Mesenchymal stem cell (in vitro differentiated cells and primary cell): ENCODE data around the gene PKNOX1.
"Not testable (repeated sequence)": the region's sequence is repeated elsewhere in the genome, so short reads cannot be mapped to it uniquely, and the experiment has no call there.

Experiments
- DNase-seq: peaks from one replicate; pipeline ENCODE4 v3.0.0-alpha.2; 2013
- H2AFZ ChIP-seq: one replicate; pipeline ENCODE4 v1.6.1; 2013; ENCODE audit warnings: low read depth, mild to moderate bottlenecking, control low read depth, inconsistent platforms, low read length, moderate library complexity
- H2AK5ac ChIP-seq: 2 replicates; pipeline ENCODE4 v1.6.1; 2013; ENCODE audit warnings: low read length, moderate library complexity, mild to moderate bottlenecking, inconsistent platforms; ENCODE audit not compliant: severe bottlenecking
- H2BK120ac ChIP-seq: one replicate; pipeline ENCODE4 v1.6.1; 2013; ENCODE audit warnings: low read depth, mild to moderate bottlenecking, inconsistent platforms, low read length, moderate library complexity
- H2BK12ac ChIP-seq, 2 experiments: one replicate each; pipeline ENCODE4 v1.6.1; 2013; ENCODE audit warnings: inconsistent platforms in 2 of 2, low read length in 2 of 2, mild to moderate bottlenecking in 2 of 2, moderate library complexity in 2 of 2, control low read depth in 1 of 2
- H2BK15ac ChIP-seq: one replicate; pipeline ENCODE4 v1.6.1; 2013; ENCODE audit warnings: mild to moderate bottlenecking, low read depth, inconsistent platforms; ENCODE audit not compliant: poor library complexity, severe bottlenecking
- H2BK5ac ChIP-seq: 2 replicates; pipeline ENCODE4 v1.6.1; 2013; ENCODE audit warnings: low read depth, mild to moderate bottlenecking, low read length, control low read depth, inconsistent platforms; ENCODE audit not compliant: poor library complexity, severe bottlenecking
- H3K14ac ChIP-seq, 2 experiments: one replicate each; pipeline ENCODE4 v1.6.1; 2013; ENCODE audit warnings: inconsistent platforms in 2 of 2, low read length in 2 of 2, control low read depth in 1 of 2, mild to moderate bottlenecking in 1 of 2, moderate library complexity in 1 of 2
- H3K18ac ChIP-seq, 2 experiments: one replicate each; pipeline ENCODE4 v1.6.1; 2013; ENCODE audit warnings: inconsistent platforms in 2 of 2, low read length in 2 of 2, control low read depth in 1 of 2, low read depth in 1 of 2, mild to moderate bottlenecking in 1 of 2
- H3K23ac ChIP-seq, 2 experiments: one replicate each; pipeline ENCODE4 v1.6.1; 2013; ENCODE audit warnings: inconsistent platforms in 2 of 2, low read length in 2 of 2, mild to moderate bottlenecking in 2 of 2, moderate library complexity in 2 of 2, control low read depth in 1 of 2
- H3K27ac ChIP-seq: 2 replicates; pipeline ENCODE4 v1.5.1; 2013; ENCODE audit warnings: mild to moderate bottlenecking, moderate library complexity, low read length, control low read depth, inconsistent platforms; ENCODE audit not compliant: poor library complexity, severe bottlenecking
- H3K27me3 ChIP-seq, 2 experiments: 2 replicates each; pipeline versions ENCODE4 v1.6.1 to v1.7.0; 2013; ENCODE audit warnings: low read length in 2 of 2, mild to moderate bottlenecking in 2 of 2, moderate library complexity in 2 of 2, control low read depth in 1 of 2, inconsistent platforms in 1 of 2; ENCODE audit not compliant: control insufficient read depth in 1 of 2, insufficient read depth in 1 of 2
- H3K36me3 ChIP-seq, 2 experiments: 2 replicates each; pipeline versions ENCODE4 v1.6.1 to v1.7.0; 2013; ENCODE audit warnings: low read length in 2 of 2, control low read depth in 1 of 2, inconsistent platforms in 1 of 2, low read depth in 1 of 2, mild to moderate bottlenecking in 1 of 2; ENCODE audit not compliant: insufficient read depth in 2 of 2, control insufficient read depth in 1 of 2
- H3K4ac ChIP-seq, 2 experiments: one replicate each; pipeline ENCODE4 v1.6.1; 2013; ENCODE audit warnings: inconsistent platforms in 2 of 2, low read length in 2 of 2, mild to moderate bottlenecking in 2 of 2, moderate library complexity in 2 of 2, control low read depth in 1 of 2, low read depth in 1 of 2
- H3K4me1 ChIP-seq: 2 replicates; pipeline ENCODE4 v1.6.1; 2013; ENCODE audit warnings: low read depth, low read length, control low read depth; ENCODE audit not compliant: control insufficient read depth, insufficient read depth
- H3K4me2 ChIP-seq: 2 replicates; pipeline ENCODE4 v1.6.1; 2013; ENCODE audit warnings: low read length, mild to moderate bottlenecking, inconsistent platforms; ENCODE audit not compliant: poor library complexity, severe bottlenecking
- H3K4me3 ChIP-seq, 2 experiments: 2 replicates each; pipeline versions ENCODE4 v1.5.1 to v1.7.0; 2013; ENCODE audit warnings: low read length in 2 of 2, mild to moderate bottlenecking in 2 of 2, control low read depth in 1 of 2, low read depth in 1 of 2; ENCODE audit not compliant: insufficient read depth in 1 of 2
- H3K79me1 ChIP-seq: replicated peaks from 2 replicates; pipeline ENCODE4 v1.6.1; 2013; ENCODE audit warnings: mild to moderate bottlenecking, control low read depth, low read length, inconsistent platforms; ENCODE audit not compliant: poor library complexity, severe bottlenecking
- H3K9ac ChIP-seq: 2 replicates; pipeline ENCODE4 v1.7.0; 2013; ENCODE audit warnings: mild to moderate bottlenecking, low read length, moderate library complexity
- H3K9me3 ChIP-seq: 2 replicates; pipeline ENCODE4 v1.7.0; 2013; ENCODE audit warnings: mild to moderate bottlenecking, low read length; ENCODE audit not compliant: control insufficient read depth
- H4K8ac ChIP-seq: one replicate; pipeline ENCODE4 v1.6.1; 2013; ENCODE audit warnings: inconsistent platforms, mild to moderate bottlenecking, low read length, moderate library complexity
- H4K91ac ChIP-seq: one replicate; pipeline ENCODE4 v1.6.1; 2013; ENCODE audit warnings: mild to moderate bottlenecking, low read length, inconsistent platforms
- WGBS: methylation state at CpG from one replicate; pipeline ENCODE4 v1.1.7; 2013; ENCODE audit warnings: mixed read lengths; 5-methylcytosine and 5-hydroxymethylcytosine counted together

Gene PKNOX1

GRCh38 chr21:42989370-42989769 lies 15.0 kb downstream of the PKNOX1 start:
- Histone ChIP-seq H3K4me1 (peaks cover 29% of the 10 kb centered on the region), H3K79me1 (peaks cover 17% of the 10 kb centered on the region)
- not testable (repeated sequence) for DNase-seq, H3K23ac ChIP-seq, H3K9ac ChIP-seq, H4K91ac ChIP-seq, H2AFZ ChIP-seq, H3K27me3 ChIP-seq, H2BK120ac ChIP-seq, H2BK15ac ChIP-seq, H3K27ac ChIP-seq, H3K36me3 ChIP-seq, H2BK12ac ChIP-seq, H3K18ac ChIP-seq, H3K4me2 ChIP-seq, H3K9me3 ChIP-seq, H4K8ac ChIP-seq, H2BK5ac ChIP-seq, H3K14ac ChIP-seq, H3K4ac ChIP-seq, H2AK5ac ChIP-seq, H3K4me3 ChIP-seq
- 87% methylated on average over 9 of the region's 9 CpGs for WGBS

- Histone ChIP-seq H2BK5ac (no peak overlapping the region), H3K4me2 (no peak overlapping the region)
Measured at GRCh38 chr21:42989816-42990650, 15.7 kb downstream of the PKNOX1 start.

GRCh38 chr21:42991992-42992740 lies 17.8 kb downstream of the PKNOX1 start:
- H2BK5ac ChIP-seq, result no peak overlapping the region
- H2AFZ ChIP-seq, result no peak overlapping the region
- H2AK5ac ChIP-seq, result no peak overlapping the region
- peaks cover 22% of the 10 kb centered on the region for H3K4me1 ChIP-seq
- 31% methylated on average over 16 of the region's 16 CpGs for WGBS
- no peak overlapping the region for H3K23ac ChIP-seq
- H2BK12ac ChIP-seq, result peak overlapping the region in 1 of 2 experiments; percentile 60
- peaks cover 15% of the 10 kb centered on the region for H3K79me1 ChIP-seq
- no peaks in the 10 kb centered on the region for H3K27me3 ChIP-seq
- peak overlapping the region; percentile 33 for H4K8ac ChIP-seq
- no peak overlapping the region for H4K91ac ChIP-seq
- peak overlapping the region; percentile 54 for H3K9ac ChIP-seq
- H2BK120ac ChIP-seq, result no peak overlapping the region
- H3K18ac ChIP-seq, result peak overlapping the region in 1 of 2 experiments; percentile 14
- no peaks in the 10 kb centered on the region for H3K9me3 ChIP-seq
- H3K27ac ChIP-seq, result peak overlapping the region; percentile 78
- no peak overlapping the region for H3K4ac ChIP-seq
- no peak overlapping the region for H3K14ac ChIP-seq
- peak overlapping the region; percentile 20 for H3K4me2 ChIP-seq
- H3K36me3 ChIP-seq, result no peaks in the 10 kb centered on the region
- DNase-seq, result peak; percentile 95
- peak overlapping the region in 1 of 2 experiments; percentile 13 for H3K4me3 ChIP-seq
- no peak overlapping the region for H2BK15ac ChIP-seq

More at GRCh38 chr21:42989816-42990650, 15.7 kb downstream of the PKNOX1 start:
- no peaks in the 10 kb centered on the region for H3K9me3 ChIP-seq
- H3K27me3 ChIP-seq, result no peaks in the 10 kb centered on the region
- no peak overlapping the region for H3K23ac ChIP-seq
- H4K91ac ChIP-seq, result no peak overlapping the region
- H2AK5ac ChIP-seq, result peak overlapping the region; percentile 53
- no peak overlapping the region for H4K8ac ChIP-seq
- H3K9ac ChIP-seq, result no peak overlapping the region
- WGBS, result 67% methylated on average over 7 of the region's 10 CpGs
- H2BK12ac ChIP-seq, result no peak overlapping the region
- no peak overlapping the region for H3K4ac ChIP-seq
- H3K79me1 ChIP-seq, result peaks cover 13% of the 10 kb centered on the region
- no peak overlapping the region for H3K4me3 ChIP-seq
- no peak overlapping the region for H3K18ac ChIP-seq
- H2BK120ac ChIP-seq, result no peak overlapping the region
- no peaks in the 10 kb centered on the region for H3K36me3 ChIP-seq
- no peak overlapping the region for H2AFZ ChIP-seq
- no peak for DNase-seq
- peak overlapping the region; percentile 6 for H3K27ac ChIP-seq
- no peak overlapping the region for H3K14ac ChIP-seq
- peaks cover 29% of the 10 kb centered on the region for H3K4me1 ChIP-seq
- no peak overlapping the region for H2BK15ac ChIP-seq
